ENCODE results near the gene ROBO4. TPM values are rescaled to one million over a fixed set of nuclear protein-coding genes. Genes with fewer than 3 reads are reported as not detected.

ROBO4 gene
- total and polyA plus RNA-seq, 10 donors = 6.7 to 246 (median 144) TPM

GRCh38 chr11:124938970-124939369 is 41.3 kb upstream of the ROBO4 start:
- DNase-seq = no peak
- Histone ChIP-seq H3K36me3 (no peaks in the 10 kb centered on the region), H3K9me3 (no peaks in the 10 kb centered on the region), H3K4me3 (no peak overlapping the region), H3K4me1 (peaks cover 0 to 7% (median 3%) of the 10 kb centered on the region in 6 donors), H3K27ac (no peak overlapping the region), H3K27me3 (replicated peaks in 1 of 7) (peaks cover 0 to 35% (median 0%) of the 10 kb centered on the region in 7 donors)
- TF ChIP-seq CTCF (IDR thresholded peaks at IDR 0.05 in 8 of 11, conservative IDR thresholded peaks at IDR 0.05 in 3 of 11) (no peak), POLR2AphosphoS5 (IDR thresholded peaks at IDR 0.05) (no peak), POLR2A (IDR thresholded peaks at IDR 0.05) (no peak)
- WGBS, 5 donors = 89 to 97% (median 91%) methylated on average over 6 of the region's 6 CpGs
- intact Hi-C loops (cut with DNase I; ENCODE audit: low total_unique reads) = no loop called here

- Histone ChIP-seq H3K4me3 (no peak overlapping the region), H3K36me3 (no peaks in the 10 kb centered on the region), H3K4me1 (peaks cover 0 to under 1% (median 0%) of the 10 kb centered on the region in 6 donors), H3K9me3 (no peaks in the 10 kb centered on the region), H3K27me3 (replicated peaks in 1 of 7) (peaks cover 0 to 35% (median 0%) of the 10 kb centered on the region in 7 donors), H3K27ac (no peak overlapping the region)
- intact Hi-C loops (cut with DNase I; ENCODE audit: low total_unique reads) = no loop called here
- no peak for DNase-seq
- 78 to 88% (median 83%) methylated on average over 6 of the region's 6 CpGs for WGBS, 5 donors
- TF ChIP-seq POLR2A (IDR thresholded peaks at IDR 0.05) (no peak), CTCF (IDR thresholded peaks at IDR 0.05 in 8 of 11, conservative IDR thresholded peaks at IDR 0.05 in 3 of 11) (no peak), POLR2AphosphoS5 (IDR thresholded peaks at IDR 0.05) (no peak)
Observed at GRCh38 chr11:124938206-124938765, 40.6 kb upstream of the ROBO4 start.

GRCh38 chr11:124937336-124937935 is 39.8 kb upstream of the ROBO4 start:
- H3K4me1 ChIP-seq = no peaks in the 10 kb centered on the region
- TF ChIP-seq POLR2A (IDR thresholded peaks at IDR 0.05) = no peak
- TF ChIP-seq POLR2AphosphoS5 (IDR thresholded peaks at IDR 0.05) = no peak
- no peak for TF ChIP-seq CTCF (IDR thresholded peaks at IDR 0.05 in 8 of 11, conservative IDR thresholded peaks at IDR 0.05 in 3 of 11)
- H3K36me3 ChIP-seq = no peaks in the 10 kb centered on the region
- H3K27me3 ChIP-seq (replicated peaks in 1 of 7) = peaks cover 0 to 35% (median 0%) of the 10 kb centered on the region in 7 donors
- intact Hi-C loops (cut with DNase I; ENCODE audit: low total_unique reads) = no loop called here
- 67 to 88% (median 77%) methylated on average over 3 of the region's 3 CpGs for WGBS, 5 donors
- no peak for DNase-seq
- H3K9me3 ChIP-seq = no peaks in the 10 kb centered on the region
- H3K4me3 ChIP-seq = no peak overlapping the region
- no peak overlapping the region for H3K27ac ChIP-seq

Measured in spleen (tissue), 11 donors.